Sigmoid colon (tissue), 7 donors: ENCODE measurements around the gene WDFY4. TPM values are rescaled to one million over a fixed set of nuclear protein-coding genes. Genes with fewer than 3 reads are reported as not detected.

Source experiments
- DNase-seq: peaks from one replicate; pipeline ENCODE4 v3.0.0-alpha.2; 2019
- H3K27ac ChIP-seq, 4 donors: fragments of 200-600 bp; sonication (generic); one replicate each; pipeline ENCODE4 v1.5.1; 2016 to 2019; ENCODE audit warnings: mild to moderate bottlenecking in 1 of 4
- H3K27me3 ChIP-seq, 3 donors: fragments of 200-600 bp; sonication (generic); one replicate each; pipeline ENCODE4 v1.5.1; 2019; ENCODE audit warnings: mild to moderate bottlenecking in 1 of 3
- H3K36me3 ChIP-seq, 4 donors: fragments of 200-600 bp; sonication (generic); one replicate each; pipeline ENCODE4 v1.5.1; 2016 to 2019
- H3K4me1 ChIP-seq, 4 donors: fragments of 200-600 bp; sonication (generic); one replicate each; pipeline ENCODE4 v1.5.1; 2017 to 2019
- H3K4me3 ChIP-seq, 4 donors: fragments of 200-600 bp; sonication (generic); one replicate each; pipeline ENCODE4 v1.5.1; 2017 to 2019; ENCODE audit warnings: mild to moderate bottlenecking in 2 of 4, moderate library complexity in 1 of 4
- H3K9me3 ChIP-seq, 4 donors: fragments of 200-600 bp in 3 of 4; sonication (generic) in 3 of 4; one replicate each; pipeline versions ENCODE4 v1.5.1 to v1.6.1; 2013 to 2019
- EP300 ChIP-seq, 4 donors: sonication (generic); formaldehyde crosslinking; IDR thresholded peaks; one replicate each; pipeline ENCODE4 v1.6.1; 2017; ENCODE audit warnings: antibody characterized with exemption in 4 of 4
- POLR2A ChIP-seq, 2 donors: fragments of 450-650 bp; IDR thresholded peaks; one replicate each; pipeline ENCODE4 v1.6.1; 2016; ENCODE audit warnings: antibody characterized with exemption in 2 of 2, mild to moderate bottlenecking in 2 of 2, moderate library complexity in 2 of 2
- POLR2AphosphoS5 ChIP-seq, 4 donors: sonication (generic); formaldehyde crosslinking; IDR thresholded peaks; one replicate each; pipeline ENCODE4 v1.6.1; 2017; ENCODE audit warnings: antibody characterized with exemption in 4 of 4
- WGBS, 2 donors: extraction: QIAGEN DNeasy Blood & Tissue Kit; methylation state at CpG; one replicate each; pipeline ENCODE4 v1.1.7; 2013; 5-methylcytosine and 5-hydroxymethylcytosine counted together
- intact Hi-C: fragments of 100-400 bp; cut with DNase I; formaldehyde crosslinking; loops from one replicate; pipeline ENCODE4 v1.15.1; 2023
- polyA plus RNA-seq, 3 donors: library from polyadenylated mRNA; stranded (reverse); fragments of 200-250 nt; gene quantifications; one replicate each; pipeline ENCODE4 v1.2.3, GENCODE V29; 2013
- total RNA-seq, 4 donors: library from RNA; depleted of rRNA; stranded (reverse); fragments of >200 nt; gene quantifications; one replicate each; pipeline ENCODE4 v1.1.0, GENCODE V29; 2016
- TF ChIP-seq, protein P1 (sequence below), 4 experiments: fragments of 450-650 bp in 3 of 4; fragments of 200-600 bp in 1 of 4; IDR thresholded peaks; one replicate each; pipeline ENCODE4 v1.5.1; 2016 to 2019; ENCODE audit warnings: antibody characterized with exemption in 4 of 4, mild to moderate bottlenecking in 3 of 4, moderate library complexity in 2 of 4
- donor health status: healthy with polysubstance abuse.
- donor health status: Bipolar disorder and iron deficiency.
- donor health status: healthy.

The WDFY4 gene
- total and polyA plus RNA-seq, 7 donors = 0.60 to 18.6 (median 2.5) TPM

DNA sequence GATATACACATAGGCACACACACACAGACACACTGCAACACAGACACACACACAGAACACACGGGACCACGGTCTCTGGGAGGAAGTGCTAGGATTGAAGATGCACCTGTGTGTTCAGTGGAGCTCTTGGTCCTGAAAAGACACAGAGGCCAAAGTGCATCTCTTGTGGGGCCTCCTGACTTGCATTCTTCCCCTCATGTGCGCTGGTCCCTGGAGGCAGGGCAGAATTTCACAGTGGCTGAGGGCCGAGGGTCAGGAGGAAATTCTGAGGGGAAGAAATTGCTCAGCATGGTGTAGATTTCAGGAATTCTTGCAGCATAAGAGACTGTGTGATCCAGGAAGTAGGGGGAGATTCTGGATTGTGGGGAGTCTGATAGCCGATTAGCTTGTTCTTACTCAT, 35.9 kb downstream of the WDFY4 start:
- Histone ChIP-seq H3K27me3 (no peaks in the 10 kb centered on the region), H3K4me3 (no peak overlapping the region), H3K27ac (no peak overlapping the region), H3K36me3 (no peaks in the 10 kb centered on the region), H3K9me3 (no peaks in the 10 kb centered on the region), H3K4me1 (no peaks in the 10 kb centered on the region)
- intact Hi-C loops = no loop called here
- TF ChIP-seq EP300 (IDR thresholded peaks at IDR 0.05) (no peak), POLR2A (IDR thresholded peaks at IDR 0.05) (no peak), POLR2AphosphoS5 (IDR thresholded peaks at IDR 0.05) (no peak)
- TF ChIP-seq, protein P1, sequence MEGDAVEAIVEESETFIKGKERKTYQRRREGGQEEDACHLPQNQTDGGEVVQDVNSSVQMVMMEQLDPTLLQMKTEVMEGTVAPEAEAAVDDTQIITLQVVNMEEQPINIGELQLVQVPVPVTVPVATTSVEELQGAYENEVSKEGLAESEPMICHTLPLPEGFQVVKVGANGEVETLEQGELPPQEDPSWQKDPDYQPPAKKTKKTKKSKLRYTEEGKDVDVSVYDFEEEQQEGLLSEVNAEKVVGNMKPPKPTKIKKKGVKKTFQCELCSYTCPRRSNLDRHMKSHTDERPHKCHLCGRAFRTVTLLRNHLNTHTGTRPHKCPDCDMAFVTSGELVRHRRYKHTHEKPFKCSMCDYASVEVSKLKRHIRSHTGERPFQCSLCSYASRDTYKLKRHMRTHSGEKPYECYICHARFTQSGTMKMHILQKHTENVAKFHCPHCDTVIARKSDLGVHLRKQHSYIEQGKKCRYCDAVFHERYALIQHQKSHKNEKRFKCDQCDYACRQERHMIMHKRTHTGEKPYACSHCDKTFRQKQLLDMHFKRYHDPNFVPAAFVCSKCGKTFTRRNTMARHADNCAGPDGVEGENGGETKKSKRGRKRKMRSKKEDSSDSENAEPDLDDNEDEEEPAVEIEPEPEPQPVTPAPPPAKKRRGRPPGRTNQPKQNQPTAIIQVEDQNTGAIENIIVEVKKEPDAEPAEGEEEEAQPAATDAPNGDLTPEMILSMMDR (IDR thresholded peaks at IDR 0.05) = no peak
- 60 to 75% methylated on average over 5 of the region's 5 CpGs for WGBS, 2 donors
- no peak for DNase-seq

DNA sequence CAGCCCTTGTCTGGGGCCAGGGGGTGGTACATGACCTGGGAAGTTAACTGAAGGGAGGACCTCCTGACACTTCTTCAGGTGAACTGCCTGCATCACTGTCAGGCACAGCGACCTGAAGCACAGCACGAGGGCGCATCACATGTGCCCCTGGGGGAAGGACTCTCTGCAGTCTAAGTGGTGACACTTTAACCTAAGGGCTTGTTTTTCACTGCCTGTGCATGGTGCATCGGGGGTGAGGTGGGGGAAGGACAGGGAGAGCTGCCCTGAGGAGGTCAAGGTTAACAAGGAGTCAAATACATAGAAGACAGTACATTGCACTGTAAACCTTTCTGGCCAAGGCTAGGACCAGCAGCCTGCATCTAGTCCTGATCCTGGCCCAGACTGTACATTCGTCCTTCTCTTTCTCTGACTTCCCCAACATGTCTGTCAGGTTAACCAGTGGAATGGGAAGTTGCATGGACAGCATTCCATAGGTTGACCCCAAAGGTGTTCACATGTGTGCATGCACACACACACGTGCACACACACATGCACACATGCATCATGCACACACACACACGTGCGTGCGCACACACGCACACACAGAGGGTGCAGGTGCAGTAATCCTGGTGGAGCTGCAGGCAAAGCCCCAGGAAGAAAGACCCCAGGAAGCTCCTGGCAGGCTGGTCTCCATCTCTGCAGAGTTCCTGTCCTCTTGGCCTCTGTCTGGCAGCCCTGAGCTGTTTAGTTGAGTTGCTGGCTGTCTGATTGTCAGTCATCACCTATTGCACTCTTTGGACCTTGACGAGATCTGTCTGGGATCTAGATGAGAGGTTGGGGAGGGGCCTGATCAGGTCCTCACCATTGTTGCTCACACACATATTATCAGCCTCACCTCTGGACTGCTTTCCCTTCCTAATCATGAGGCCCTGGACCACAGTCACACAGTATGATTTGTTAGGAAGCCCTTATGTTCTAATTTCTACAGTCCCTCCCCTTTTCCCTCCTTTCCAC, 37.8 kb downstream of the WDFY4 start:
- intact Hi-C loops = no loop called here
- Histone ChIP-seq H3K36me3 (no peaks in the 10 kb centered on the region), H3K9me3 (no peaks in the 10 kb centered on the region), H3K27ac (no peak overlapping the region), H3K27me3 (no peaks in the 10 kb centered on the region), H3K4me3 (no peak overlapping the region), H3K4me1 (no peaks in the 10 kb centered on the region)
- no peak for TF ChIP-seq POLR2A (IDR thresholded peaks at IDR 0.05)
- TF ChIP-seq, protein P1 (IDR thresholded peaks at IDR 0.05) = no peak
- no peak for TF ChIP-seq POLR2AphosphoS5 (IDR thresholded peaks at IDR 0.05)
- TF ChIP-seq EP300 (IDR thresholded peaks at IDR 0.05) = no peak
- WGBS, 2 donors = 59 to 85% methylated on average over 11 of the region's 11 CpGs
- DNase-seq = no peak

DNA sequence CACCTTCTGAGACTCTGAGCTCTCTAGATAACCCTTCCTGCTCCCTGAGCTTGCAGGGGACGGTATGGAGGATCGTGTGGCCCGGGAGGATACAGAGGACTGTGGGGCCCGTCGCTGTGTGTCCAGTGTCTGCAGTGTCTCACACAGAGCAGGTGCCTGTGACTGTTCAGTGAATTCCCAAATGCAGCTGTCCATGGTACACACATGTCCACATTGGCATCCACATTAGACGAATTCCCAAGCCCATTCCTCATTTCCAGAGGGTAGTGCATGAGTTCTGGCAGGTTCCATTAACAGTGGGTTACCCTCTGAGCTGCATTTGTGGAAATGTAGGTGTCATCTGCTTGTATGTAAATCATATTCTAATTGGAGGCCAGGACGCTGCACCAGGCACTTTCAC, 39.5 kb downstream of the WDFY4 start:
- Histone ChIP-seq H3K9me3 (no peaks in the 10 kb centered on the region), H3K4me1 (no peaks in the 10 kb centered on the region), H3K36me3 (no peaks in the 10 kb centered on the region), H3K4me3 (no peak overlapping the region), H3K27ac (no peak overlapping the region), H3K27me3 (no peaks in the 10 kb centered on the region)
- DNase-seq = no peak
- intact Hi-C loops = no loop called here
- TF ChIP-seq, protein P1 (IDR thresholded peaks at IDR 0.05) = no peak
- TF ChIP-seq POLR2A (IDR thresholded peaks at IDR 0.05) = no peak
- TF ChIP-seq POLR2AphosphoS5 (IDR thresholded peaks at IDR 0.05) = no peak
- no peak for TF ChIP-seq EP300 (IDR thresholded peaks at IDR 0.05)
- 74 to 79% methylated on average over 7 of the region's 7 CpGs for WGBS, 2 donors

DNA sequence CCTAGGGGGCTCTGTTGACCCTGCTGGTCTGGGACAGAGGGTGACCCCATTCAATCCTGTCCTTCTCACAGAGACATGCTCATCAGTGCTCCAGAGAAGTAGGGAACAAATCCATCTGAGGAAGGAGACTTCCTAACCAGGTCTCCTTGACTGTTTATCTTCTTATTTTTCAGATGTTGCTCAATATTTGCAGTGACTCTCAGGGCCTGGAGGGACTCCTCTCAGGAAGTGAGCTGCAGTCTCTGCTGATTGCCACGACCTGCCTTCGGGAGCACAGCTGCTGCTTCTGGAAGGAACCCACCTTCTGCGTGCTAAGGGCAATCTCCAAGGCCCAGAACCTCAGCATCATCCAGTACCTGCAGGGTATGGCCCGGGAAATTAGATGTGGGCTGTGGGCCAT, 41.0 kb downstream of the WDFY4 start:
- Histone ChIP-seq H3K4me1 (no peaks in the 10 kb centered on the region), H3K27ac (no peak overlapping the region), H3K4me3 (no peak overlapping the region), H3K27me3 (peaks cover 0 to 4% (median 0%) of the 10 kb centered on the region in 3 donors), H3K9me3 (no peaks in the 10 kb centered on the region), H3K36me3 (no peaks in the 10 kb centered on the region)
- 70 to 78% methylated on average over 4 of the region's 4 CpGs for WGBS, 2 donors
- TF ChIP-seq, protein P1 (IDR thresholded peaks at IDR 0.05) = no peak
- TF ChIP-seq EP300 (IDR thresholded peaks at IDR 0.05) = no peak
- TF ChIP-seq POLR2A (IDR thresholded peaks at IDR 0.05) = no peak
- TF ChIP-seq POLR2AphosphoS5 (IDR thresholded peaks at IDR 0.05) = no peak
- DNase-seq = no peak
- intact Hi-C loops = no loop called here
